ENCODE results near the gene CYBC1.

CYBC1 gene

GRCh38 chr17:82470065-82470464 lies 19.5 kb upstream of the CYBC1 start:
- no peak for DNase-seq (ENCODE audit: low read depth in 1 of 2, low spot score in 1 of 2)
- Histone ChIP-seq H3K27me3 (ENCODE audit: insufficient read depth, poor library complexity, severe bottlenecking) (no peaks in the 10 kb centered on the region), H3K4me3 (replicated peaks; ENCODE audit: insufficient read depth, low read length) (no peak overlapping the region), H3K27ac (replicated peaks) (no peak overlapping the region)
- no peak for TF ChIP-seq POLR2AphosphoS5 (IDR thresholded peaks at IDR 0.05; ENCODE audit: low read depth)
- no peak for TF ChIP-seq SPI1 (IDR thresholded peaks at IDR 0.05; ENCODE audit: borderline replicate concordance, low read depth)
- TF ChIP-seq, protein P1, sequence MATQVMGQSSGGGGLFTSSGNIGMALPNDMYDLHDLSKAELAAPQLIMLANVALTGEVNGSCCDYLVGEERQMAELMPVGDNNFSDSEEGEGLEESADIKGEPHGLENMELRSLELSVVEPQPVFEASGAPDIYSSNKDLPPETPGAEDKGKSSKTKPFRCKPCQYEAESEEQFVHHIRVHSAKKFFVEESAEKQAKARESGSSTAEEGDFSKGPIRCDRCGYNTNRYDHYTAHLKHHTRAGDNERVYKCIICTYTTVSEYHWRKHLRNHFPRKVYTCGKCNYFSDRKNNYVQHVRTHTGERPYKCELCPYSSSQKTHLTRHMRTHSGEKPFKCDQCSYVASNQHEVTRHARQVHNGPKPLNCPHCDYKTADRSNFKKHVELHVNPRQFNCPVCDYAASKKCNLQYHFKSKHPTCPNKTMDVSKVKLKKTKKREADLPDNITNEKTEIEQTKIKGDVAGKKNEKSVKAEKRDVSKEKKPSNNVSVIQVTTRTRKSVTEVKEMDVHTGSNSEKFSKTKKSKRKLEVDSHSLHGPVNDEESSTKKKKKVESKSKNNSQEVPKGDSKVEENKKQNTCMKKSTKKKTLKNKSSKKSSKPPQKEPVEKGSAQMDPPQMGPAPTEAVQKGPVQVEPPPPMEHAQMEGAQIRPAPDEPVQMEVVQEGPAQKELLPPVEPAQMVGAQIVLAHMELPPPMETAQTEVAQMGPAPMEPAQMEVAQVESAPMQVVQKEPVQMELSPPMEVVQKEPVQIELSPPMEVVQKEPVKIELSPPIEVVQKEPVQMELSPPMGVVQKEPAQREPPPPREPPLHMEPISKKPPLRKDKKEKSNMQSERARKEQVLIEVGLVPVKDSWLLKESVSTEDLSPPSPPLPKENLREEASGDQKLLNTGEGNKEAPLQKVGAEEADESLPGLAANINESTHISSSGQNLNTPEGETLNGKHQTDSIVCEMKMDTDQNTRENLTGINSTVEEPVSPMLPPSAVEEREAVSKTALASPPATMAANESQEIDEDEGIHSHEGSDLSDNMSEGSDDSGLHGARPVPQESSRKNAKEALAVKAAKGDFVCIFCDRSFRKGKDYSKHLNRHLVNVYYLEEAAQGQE (IDR thresholded peaks at IDR 0.05; ENCODE audit: insufficient replicate concordance, low read depth), result no peak
- no peak for TF ChIP-seq CTCF (IDR thresholded peaks at IDR 0.05; ENCODE audit: insufficient read depth, low read length)

DNA sequence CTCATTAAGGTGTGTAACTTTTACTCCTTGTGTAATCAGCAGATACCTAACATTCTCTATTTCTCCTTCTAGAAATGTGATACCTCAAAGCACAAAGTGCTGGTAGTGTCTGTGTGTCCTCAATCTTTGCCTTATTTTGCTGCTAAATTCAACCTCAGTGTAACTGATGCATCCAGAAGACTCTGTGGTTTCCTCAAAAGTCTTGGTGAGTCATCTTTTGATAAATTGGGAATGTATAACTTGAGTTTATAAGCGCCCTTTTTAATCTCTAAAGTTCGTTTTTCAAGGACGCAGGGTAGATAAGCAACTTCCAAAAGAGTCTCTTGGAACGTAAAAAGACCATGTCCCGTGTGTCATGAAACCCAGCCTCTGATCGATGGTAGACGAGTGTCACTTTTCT lies 18.1 kb upstream of the CYBC1 start:
- TF ChIP-seq POLR2AphosphoS5 (IDR thresholded peaks at IDR 0.05; ENCODE audit: low read depth) (no peak), GABPA (IDR thresholded peaks at IDR 0.05; ENCODE audit: low read depth) (no peak), CTCF (IDR thresholded peaks at IDR 0.05; ENCODE audit: insufficient read depth, low read length) (no peak), SPI1 (IDR thresholded peaks at IDR 0.05; ENCODE audit: borderline replicate concordance, low read depth) (no peak)
- TF ChIP-seq, protein P1 (IDR thresholded peaks at IDR 0.05; ENCODE audit: insufficient replicate concordance, low read depth), result no peak

DNA sequence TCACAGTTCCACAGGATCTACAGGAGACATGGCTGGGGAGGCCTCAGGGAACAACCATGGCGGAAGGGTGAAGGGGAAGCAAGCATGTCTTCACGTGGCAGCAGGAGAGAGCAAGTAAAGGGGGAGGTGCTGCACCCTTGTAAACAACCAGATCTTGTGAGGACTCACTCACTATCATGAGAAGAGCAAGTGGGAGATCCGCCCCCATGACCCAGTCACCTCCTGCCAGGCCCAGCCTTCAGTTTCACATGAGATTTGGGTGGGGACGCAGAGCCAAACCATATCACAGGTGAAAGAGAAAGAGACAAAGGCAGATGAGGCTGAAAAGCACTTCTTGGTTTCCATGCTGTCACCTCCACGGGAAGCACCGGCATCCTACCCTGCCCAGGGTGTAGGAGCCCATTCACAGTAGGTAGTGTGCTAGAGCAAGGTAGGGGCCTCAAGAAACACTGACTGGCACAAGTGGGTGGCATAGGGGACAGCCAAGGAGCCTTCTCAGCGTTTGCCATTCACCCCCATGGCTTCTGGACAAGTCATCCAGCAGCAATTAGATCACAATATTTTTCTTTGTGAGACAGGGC lies 14.6 kb upstream of the CYBC1 start:
- TF ChIP-seq, protein P1 (IDR thresholded peaks at IDR 0.05; ENCODE audit: insufficient replicate concordance, low read depth), result no peak
- TF ChIP-seq POLR2AphosphoS5 (IDR thresholded peaks at IDR 0.05; ENCODE audit: low read depth), result no peak
- no peak for TF ChIP-seq GABPA (IDR thresholded peaks at IDR 0.05; ENCODE audit: low read depth)
- TF ChIP-seq SPI1 (IDR thresholded peaks at IDR 0.05; ENCODE audit: borderline replicate concordance, low read depth), result no peak
- TF ChIP-seq CTCF (IDR thresholded peaks at IDR 0.05; ENCODE audit: insufficient read depth, low read length), result no peak

More for the DNA sequence above, 18.1 kb upstream of the CYBC1 start:
- no peaks in the 10 kb centered on the region for H3K27me3 ChIP-seq (ENCODE audit: insufficient read depth, poor library complexity, severe bottlenecking)
- H3K27ac ChIP-seq (replicated peaks), result no peak overlapping the region
- no peak for DNase-seq (ENCODE audit: low read depth in 1 of 2, low spot score in 1 of 2)
- H3K4me3 ChIP-seq (replicated peaks; ENCODE audit: insufficient read depth, low read length), result no peak overlapping the region

More for the DNA sequence above, 14.6 kb upstream of the CYBC1 start:
- DNase-seq (ENCODE audit: low read depth in 1 of 2, low spot score in 1 of 2), result no peak
- Histone ChIP-seq H3K4me3 (replicated peaks; ENCODE audit: insufficient read depth, low read length) (no peak overlapping the region), H3K27me3 (ENCODE audit: insufficient read depth, poor library complexity, severe bottlenecking) (no peaks in the 10 kb centered on the region), H3K27ac (replicated peaks) (no peak overlapping the region)

Measured in HL-60 (cell line).